Activated CD4-positive, alpha-beta T cell treated with anti-CD3 and anti-CD28 coated beads for 24 hours (primary cell): Measurements from ENCODE around the gene GALNT1.

Experiments used
- DNase-seq, 2 donors: peaks; one replicate each; pipeline ENCODE4 v3.0.0-alpha.2; 2020; ENCODE audit warnings: low read depth in 2 of 2

The GALNT1 gene

DNA sequence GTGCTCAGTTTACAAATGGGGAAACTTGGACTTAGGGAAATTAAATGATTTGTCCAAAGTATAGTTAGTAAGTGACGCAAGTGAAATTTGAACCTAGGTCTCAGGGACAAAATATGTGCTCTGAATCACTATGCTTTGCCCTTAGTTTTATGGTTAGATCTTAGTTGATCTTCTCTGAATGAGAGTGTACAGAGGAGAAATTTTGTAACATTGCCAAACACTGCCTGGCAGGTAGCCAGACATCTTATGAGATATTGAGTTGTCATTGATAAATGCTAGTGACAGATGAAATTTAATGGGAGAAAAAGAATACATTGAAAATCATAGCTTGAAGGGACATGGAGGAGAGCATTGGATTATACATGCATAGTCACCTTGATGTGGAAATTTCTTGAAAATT lies 91.4 kb downstream of the GALNT1 start:
- DNase-seq, result no peak

- no peak for DNase-seq
Observed at GRCh38 chr18:35673682-35674081, 92.1 kb downstream of the GALNT1 start.

GRCh38 chr18:35680139-35680551 lies 98.6 kb downstream of the GALNT1 start:
- no peak for DNase-seq

DNA sequence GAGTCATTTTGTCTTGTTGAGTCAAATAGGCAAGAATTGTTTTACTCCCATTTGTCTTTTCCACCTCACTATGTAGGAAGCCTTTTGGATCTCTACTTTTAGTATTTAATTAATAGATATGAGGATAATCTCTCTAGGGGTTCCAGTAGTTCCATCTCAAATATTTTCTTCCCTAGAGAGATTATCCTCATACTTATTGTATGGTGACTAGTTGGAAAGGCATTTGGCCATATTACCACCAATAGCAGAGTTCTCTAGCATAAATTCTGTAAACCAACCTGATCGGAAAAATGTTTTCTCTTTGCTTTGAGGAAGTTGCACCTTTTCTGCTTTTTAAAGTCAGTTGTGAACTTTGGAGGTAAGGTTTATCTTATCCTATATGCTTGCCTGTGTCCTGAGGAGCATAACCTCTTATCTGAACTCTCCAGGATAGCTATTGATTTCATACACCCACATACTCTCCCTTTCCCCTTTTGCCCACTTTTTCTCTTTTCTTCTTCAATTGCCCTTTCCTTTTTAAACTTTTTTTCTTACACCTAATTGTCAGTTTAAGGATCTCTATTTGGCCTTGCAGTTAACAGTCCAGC lies 100.8 kb downstream of the GALNT1 start:
- DNase-seq, result no peak

DNA sequence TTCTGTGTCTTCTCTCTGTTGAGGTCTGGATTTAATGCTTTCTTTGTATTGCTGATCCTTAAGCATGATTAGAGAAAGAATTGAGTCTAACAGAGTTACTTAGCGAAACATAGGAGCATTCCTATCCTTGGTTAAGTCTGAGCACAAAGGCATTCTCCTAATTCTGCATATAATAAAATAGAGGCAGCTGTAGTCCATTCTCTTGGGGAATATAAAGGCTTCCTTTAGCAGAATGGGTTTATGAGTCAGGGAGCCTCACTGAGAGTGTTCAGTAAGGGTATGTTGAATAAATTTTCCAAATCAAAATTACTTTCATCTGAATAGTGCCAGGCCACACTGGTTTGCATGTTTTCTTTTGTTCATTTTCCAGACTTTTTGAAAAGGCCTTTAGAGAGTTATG lies 101.5 kb downstream of the GALNT1 start:
- DNase-seq, result no peak

GRCh38 chr18:35688757-35689156 lies 107.2 kb downstream of the GALNT1 start:
- no peak for DNase-seq

DNA sequence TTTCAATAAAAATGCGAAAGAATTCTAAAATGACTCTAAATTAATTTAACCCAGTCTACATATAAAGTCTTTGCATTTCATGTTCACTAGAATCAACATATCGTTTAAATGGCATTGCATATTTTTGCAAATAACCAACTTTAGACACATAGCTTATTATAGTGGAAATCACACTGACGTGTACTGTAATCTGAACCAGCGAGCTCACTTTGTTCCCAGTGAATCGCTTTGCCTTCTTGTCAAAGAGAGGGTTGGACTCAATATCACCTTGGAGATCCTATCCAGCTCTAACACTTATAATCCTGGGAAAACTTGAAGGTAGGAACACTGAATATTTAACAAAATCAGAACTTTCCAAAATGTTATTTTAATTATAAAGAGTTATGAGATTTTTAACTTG lies 108.2 kb downstream of the GALNT1 start:
- no peak for DNase-seq

DNA sequence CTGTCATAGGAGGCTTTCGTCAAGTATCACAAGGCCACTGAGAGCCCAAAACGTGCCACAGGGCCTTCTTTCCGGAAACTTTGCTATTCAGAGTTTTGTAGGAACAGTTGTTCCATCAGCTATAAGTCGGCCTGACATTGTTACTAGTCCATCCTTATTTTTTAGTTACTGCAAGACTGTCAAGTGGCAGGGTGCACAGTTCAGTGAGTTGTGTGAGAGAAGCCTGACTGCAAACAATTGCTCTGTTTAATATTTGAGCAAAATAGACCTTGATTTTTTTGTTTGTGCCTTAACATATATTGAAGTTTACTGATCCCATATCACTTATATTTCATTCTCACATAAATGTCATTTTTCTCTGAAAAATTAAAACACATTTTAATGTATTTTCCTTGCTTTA lies 110.1 kb downstream of the GALNT1 start:
- DNase-seq, result no peak

DNA sequence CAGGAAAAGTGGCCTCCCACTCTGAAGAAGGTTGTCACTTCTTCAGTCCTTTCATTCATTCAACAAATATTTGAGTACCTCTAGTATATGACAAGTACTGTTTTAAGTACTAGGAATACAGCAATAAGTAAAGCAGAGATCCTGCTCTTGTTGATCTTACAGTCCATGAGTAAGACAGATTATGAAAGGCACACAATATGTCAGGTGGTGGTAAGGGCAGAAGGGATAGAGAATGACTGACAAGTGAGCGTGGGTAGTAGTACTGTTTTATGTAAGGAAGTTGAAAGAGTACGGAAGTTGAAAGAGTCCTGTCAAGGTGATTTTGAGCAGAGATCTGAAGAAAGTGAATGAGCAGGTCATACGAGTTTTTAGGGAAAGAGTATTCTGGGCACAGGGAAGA lies 111.3 kb downstream of the GALNT1 start:
- no peak for DNase-seq

- DNase-seq, result no peak
Observed at GRCh38 chr18:35693829-35694228, 112.3 kb downstream of the GALNT1 start.

GRCh38 chr18:35694808-35695207 lies 113.3 kb downstream of the GALNT1 start:
- no peak for DNase-seq

DNA sequence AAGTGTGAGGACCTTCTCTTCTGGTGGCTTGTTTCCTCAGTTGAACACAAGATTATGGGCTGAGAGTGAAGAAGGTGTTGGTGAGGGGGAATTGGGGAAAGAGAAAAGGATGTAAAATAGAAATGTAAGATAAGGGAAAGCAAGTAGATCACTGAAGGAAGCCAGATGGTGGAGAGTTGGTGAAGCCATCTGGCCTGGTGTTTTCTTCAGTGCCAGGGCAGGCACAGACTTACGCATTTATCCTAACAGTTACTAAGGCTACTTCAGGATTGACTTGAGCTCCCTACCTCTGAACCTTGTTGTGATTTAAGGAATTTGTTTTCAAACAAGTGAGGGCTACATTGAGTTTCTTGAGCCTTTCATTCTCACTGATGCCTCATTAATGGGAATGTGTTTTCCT lies 113.8 kb downstream of the GALNT1 start:
- DNase-seq, result no peak

DNA sequence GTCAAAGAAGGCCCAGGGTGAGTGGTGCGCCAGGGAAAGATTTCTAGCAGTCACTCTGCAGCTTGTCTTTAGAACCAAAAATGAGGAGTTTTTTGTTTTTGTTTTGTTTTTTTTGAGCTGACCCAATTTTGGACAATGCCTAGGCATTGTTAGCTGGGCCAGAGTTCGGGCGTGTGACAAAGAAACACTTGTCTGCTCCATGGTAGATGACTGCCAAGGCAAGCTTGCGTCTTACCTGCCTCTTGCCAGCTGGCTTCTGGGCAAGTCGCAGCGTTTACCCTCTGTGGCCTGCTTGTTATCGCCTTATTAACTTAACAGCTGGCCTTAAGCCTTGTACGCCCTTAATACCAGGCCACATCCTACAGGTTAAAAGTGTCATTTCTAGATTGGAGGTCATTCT lies 114.3 kb downstream of the GALNT1 start:
- no peak for DNase-seq

- DNase-seq, result no peak
Observed at GRCh38 chr18:35696307-35696706, 114.8 kb downstream of the GALNT1 start.

GRCh38 chr18:35697869-35698268 lies 116.3 kb downstream of the GALNT1 start:
- no peak for DNase-seq

- DNase-seq, result no peak
Observed at GRCh38 chr18:35703043-35703688, 121.6 kb downstream of the GALNT1 start.

- no peak for DNase-seq
Observed at GRCh38 chr18:35705988-35706387, 124.4 kb downstream of the GALNT1 start.

DNA sequence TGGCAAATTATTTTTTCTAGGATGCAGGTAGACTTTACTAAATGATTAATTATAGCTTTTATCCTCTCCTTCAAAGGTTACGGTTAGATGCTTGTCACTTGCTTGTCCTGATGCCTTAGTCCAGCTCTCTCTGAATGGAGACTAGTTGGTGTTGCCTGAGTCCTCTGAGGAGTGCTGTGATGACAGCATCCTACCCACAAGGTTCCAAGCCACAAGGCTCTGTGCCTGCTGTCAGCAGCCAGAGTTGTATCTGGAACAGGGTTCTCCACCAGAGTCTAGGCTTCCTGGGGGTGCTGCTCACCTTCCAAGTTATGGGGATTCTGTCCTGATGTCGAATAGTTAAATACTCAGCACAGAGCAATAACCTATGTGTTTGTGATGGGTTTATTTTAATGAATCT lies 125.7 kb downstream of the GALNT1 start:
- no peak for DNase-seq

- no peak for DNase-seq
Observed at GRCh38 chr18:35707674-35708073, 126.1 kb downstream of the GALNT1 start.

DNA sequence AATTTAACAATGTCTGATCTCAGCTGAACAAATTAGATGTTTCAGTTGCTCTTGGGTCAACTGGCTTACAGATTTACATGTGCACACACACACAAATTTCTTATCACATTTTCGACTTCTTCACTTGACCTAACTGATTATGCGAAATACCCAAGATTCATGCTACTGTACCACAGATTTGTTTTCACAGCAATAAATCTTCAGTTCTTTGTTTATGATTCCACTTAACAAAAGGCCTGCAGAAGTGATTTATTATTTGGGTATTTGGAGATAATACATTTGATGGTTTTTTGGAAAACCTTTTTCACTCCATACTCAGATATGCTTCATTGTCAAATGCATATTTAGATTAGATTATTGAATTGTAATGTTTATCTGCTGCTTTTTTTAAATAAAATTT lies 129.0 kb downstream of the GALNT1 start:
- no peak for DNase-seq

DNA sequence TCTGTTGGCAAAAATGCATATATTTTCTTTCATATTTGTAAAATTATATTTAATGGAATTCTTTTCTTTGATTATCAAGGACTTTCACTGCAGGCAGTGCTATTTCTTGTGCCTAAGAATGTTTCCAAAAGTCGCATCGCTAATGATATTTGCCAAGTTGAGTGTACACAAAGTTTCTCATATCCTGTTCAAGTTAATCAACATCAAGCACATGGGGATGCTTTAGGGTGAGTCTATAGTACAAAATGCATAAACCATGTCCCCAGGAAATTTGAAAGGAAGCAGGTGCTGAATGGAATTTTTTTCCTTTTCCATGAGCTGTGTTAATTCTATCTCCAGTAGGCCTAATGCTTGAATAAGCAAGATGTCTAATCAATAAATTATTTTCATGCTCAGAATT lies 129.7 kb downstream of the GALNT1 start:
- DNase-seq, result no peak

GRCh38 chr18:35713545-35713944 lies 132.0 kb downstream of the GALNT1 start:
- no peak for DNase-seq

DNA sequence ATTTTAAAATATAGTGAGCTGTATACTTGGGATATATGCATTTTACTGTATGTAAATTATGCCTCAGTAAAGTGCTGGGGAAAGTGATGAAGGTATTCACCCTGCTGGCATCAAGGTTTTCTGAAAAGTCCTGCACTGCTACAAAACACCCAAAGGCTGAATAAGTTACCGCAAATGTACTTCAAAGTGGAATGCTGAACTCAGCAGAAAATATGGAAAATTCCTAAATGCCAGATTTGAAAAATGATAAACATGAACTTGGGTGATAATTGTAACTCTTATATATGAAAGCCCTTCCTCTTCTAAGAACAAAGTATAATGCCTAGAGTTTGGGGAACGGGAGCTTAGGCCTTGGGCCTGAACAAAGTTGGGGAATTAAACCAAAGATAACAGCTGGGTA lies 133.0 kb downstream of the GALNT1 start:
- no peak for DNase-seq

- no peak for DNase-seq
Observed at GRCh38 chr18:35715139-35715538, 133.6 kb downstream of the GALNT1 start.
